Activated T-cell treated with anti-CD3 and anti-CD28 coated beads for 48 hours (primary cell): ENCODE measurements around the gene RHD.
"Not testable (repeated sequence)": the region's sequence is repeated elsewhere in the genome, so short reads cannot be mapped to it uniquely, and the experiment has no call there.

Experiments used
- DNase-seq: peaks from one replicate; pipeline ENCODE4 v3.0.0-alpha.2; 2020; ENCODE audit warnings: low read depth

The RHD gene

GRCh38 chr1:25257196-25257595, 15.1 kb upstream of the RHD start:
- no peak for DNase-seq

GRCh38 chr1:25259813-25260212, 12.5 kb upstream of the RHD start:
- DNase-seq, result not testable (repeated sequence)

GRCh38 chr1:25260336-25260735, 12.0 kb upstream of the RHD start:
- not testable (repeated sequence) for DNase-seq

GRCh38 chr1:25266554-25267287, 5.6 kb upstream of the RHD start:
- DNase-seq, result peak; percentile 17

- peak; percentile 89 for DNase-seq
These were observed 4.8 kb upstream of the RHD start for GRCh38 chr1:25267288-25268142.

- DNase-seq, result peak; percentile 5
These were observed 4.1 kb upstream of the RHD start for GRCh38 chr1:25268143-25268760.

- not testable (repeated sequence) for DNase-seq
These were observed 3.3 kb downstream of the RHD start for GRCh38 chr1:25275648-25276047.

- DNase-seq, result not testable (repeated sequence)
These were observed 5.0 kb downstream of the RHD start for GRCh38 chr1:25277295-25277694.

GRCh38 chr1:25278358-25278757, 6.0 kb downstream of the RHD start:
- not testable (repeated sequence) for DNase-seq

GRCh38 chr1:25278790-25279189, 6.5 kb downstream of the RHD start:
- not testable (repeated sequence) for DNase-seq

- DNase-seq, result not testable (repeated sequence)
These were observed 7.4 kb downstream of the RHD start for GRCh38 chr1:25279693-25280111.

- not testable (repeated sequence) for DNase-seq
These were observed 13.6 kb downstream of the RHD start for GRCh38 chr1:25285862-25286261.

- not testable (repeated sequence) for DNase-seq
These were observed 14.9 kb downstream of the RHD start for GRCh38 chr1:25287164-25287563.

GRCh38 chr1:25288573-25289101, 16.3 kb downstream of the RHD start:
- DNase-seq, result not testable (repeated sequence)

GRCh38 chr1:25290043-25290442, 17.7 kb downstream of the RHD start:
- not testable (repeated sequence) for DNase-seq

- DNase-seq, result not testable (repeated sequence)
These were observed 21.1 kb downstream of the RHD start for GRCh38 chr1:25293426-25293825.

- DNase-seq, result not testable (repeated sequence)
These were observed 22.8 kb downstream of the RHD start for GRCh38 chr1:25294889-25295826.

GRCh38 chr1:25296501-25296900, 24.2 kb downstream of the RHD start:
- not testable (repeated sequence) for DNase-seq

- not testable (repeated sequence) for DNase-seq
These were observed 28.4 kb downstream of the RHD start for GRCh38 chr1:25300729-25301128.

GRCh38 chr1:25302330-25302729, 30.0 kb downstream of the RHD start:
- not testable (repeated sequence) for DNase-seq

GRCh38 chr1:25304936-25305335, 32.6 kb downstream of the RHD start:
- not testable (repeated sequence) for DNase-seq
